Transverse colon (tissue), 4 donors: Measurements from ENCODE around the gene PITPNC1.

ENCODE experiments used
- POLR2A ChIP-seq: fragments of 450-650 bp; IDR thresholded peaks from one replicate; pipeline ENCODE4 v1.6.1; 2016; ENCODE audit warnings: antibody characterized with exemption, mild to moderate bottlenecking, moderate library complexity
- POLR2AphosphoS5 ChIP-seq, 3 donors: sonication (generic); formaldehyde crosslinking; IDR thresholded peaks; one replicate each; pipeline ENCODE4 v1.6.1; 2016; ENCODE audit warnings: antibody characterized with exemption in 3 of 3
- TF ChIP-seq, protein P1 (sequence below), 5 experiments: fragments of 200-600 bp in 3 of 5; fragments of 450-650 bp in 2 of 5; sonication (generic) in 3 of 5; IDR thresholded peaks; 1 replicate in 2 of 5; 2 replicates in 3 of 5; pipeline ENCODE4 v1.5.1; 2016 to 2017; ENCODE audit warnings: antibody characterized with exemption in 5 of 5, inconsistent platforms in 3 of 5, mild to moderate bottlenecking in 2 of 5, moderate library complexity in 1 of 5

DNA sequence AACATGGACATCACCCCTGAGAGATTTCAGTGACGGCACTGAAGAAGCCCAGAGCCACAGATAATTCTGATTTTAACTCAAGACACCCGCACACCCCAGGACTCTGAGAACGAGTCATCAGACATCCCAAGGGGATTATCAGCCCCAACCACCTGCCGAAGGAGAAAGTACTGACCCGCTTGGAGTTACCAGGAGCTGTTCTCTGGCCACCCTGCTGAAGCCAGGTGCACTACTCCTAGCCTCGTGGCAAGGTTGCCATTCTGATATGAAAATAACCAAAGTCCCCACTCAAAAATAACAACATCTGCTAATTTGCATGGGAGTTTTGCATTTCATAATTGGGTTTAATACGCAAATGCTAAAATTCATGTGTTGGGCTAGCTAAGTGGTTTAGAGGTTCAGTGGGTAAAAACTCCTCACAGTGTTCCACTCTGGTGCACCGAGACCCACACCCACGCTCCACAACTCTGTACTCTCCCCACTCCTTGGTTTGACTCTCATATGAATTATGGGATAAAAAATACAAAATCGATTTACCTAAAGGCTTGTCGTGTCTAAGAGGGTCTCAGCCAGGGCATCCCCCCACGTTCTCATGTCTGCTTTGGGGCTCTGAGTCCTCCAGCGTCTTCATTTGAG is 197.7 kb downstream of the PITPNC1 start:
- TF ChIP-seq, protein P1, sequence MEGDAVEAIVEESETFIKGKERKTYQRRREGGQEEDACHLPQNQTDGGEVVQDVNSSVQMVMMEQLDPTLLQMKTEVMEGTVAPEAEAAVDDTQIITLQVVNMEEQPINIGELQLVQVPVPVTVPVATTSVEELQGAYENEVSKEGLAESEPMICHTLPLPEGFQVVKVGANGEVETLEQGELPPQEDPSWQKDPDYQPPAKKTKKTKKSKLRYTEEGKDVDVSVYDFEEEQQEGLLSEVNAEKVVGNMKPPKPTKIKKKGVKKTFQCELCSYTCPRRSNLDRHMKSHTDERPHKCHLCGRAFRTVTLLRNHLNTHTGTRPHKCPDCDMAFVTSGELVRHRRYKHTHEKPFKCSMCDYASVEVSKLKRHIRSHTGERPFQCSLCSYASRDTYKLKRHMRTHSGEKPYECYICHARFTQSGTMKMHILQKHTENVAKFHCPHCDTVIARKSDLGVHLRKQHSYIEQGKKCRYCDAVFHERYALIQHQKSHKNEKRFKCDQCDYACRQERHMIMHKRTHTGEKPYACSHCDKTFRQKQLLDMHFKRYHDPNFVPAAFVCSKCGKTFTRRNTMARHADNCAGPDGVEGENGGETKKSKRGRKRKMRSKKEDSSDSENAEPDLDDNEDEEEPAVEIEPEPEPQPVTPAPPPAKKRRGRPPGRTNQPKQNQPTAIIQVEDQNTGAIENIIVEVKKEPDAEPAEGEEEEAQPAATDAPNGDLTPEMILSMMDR (IDR thresholded peaks at IDR 0.05): no peak
- no peak for TF ChIP-seq POLR2A
- no peak for TF ChIP-seq POLR2AphosphoS5 (IDR thresholded peaks at IDR 0.05)
